WTC11 (cell line): ENCODE measurements around the gene SENP1. TPM values are rescaled to one million over a fixed set of nuclear protein-coding genes. Genes with fewer than 3 reads are reported as not detected.

Source experiments
- ATAC-seq: fragments of 200-7000 bp; cut with Tn5 transposase; 2 replicates; pipeline ENCODE4 v1.10.0; 2021; ENCODE audit warnings: mild to moderate bottlenecking, moderate library complexity
- CTCF ChIA-PET: fragments of 300-600 bp; sonication (Branson Sonifier 250); formaldehyde crosslinking; loops from one replicate; lab custom pipeline; 2021; ENCODE audit warnings: antibody characterized with exemption; lab: Charles Lee
- POLR2A ChIA-PET: fragments of 350-600 bp; sonication (Branson Sonifier 250); formaldehyde crosslinking; loops from one replicate; lab custom pipeline; 2021; ENCODE audit warnings: antibody characterized with exemption; lab: Charles Lee
- DNase-seq: peaks from one replicate; pipeline ENCODE4 v3.0.0; 2021; ENCODE audit warnings: low spot score
- H3K27ac Mint-ChIP-seq: 2 replicates; pipeline ENCODE4 v1.8.0; 2021; ENCODE audit warnings: mixed read lengths
- H3K27me3 Mint-ChIP-seq: 2 replicates; pipeline ENCODE4 v1.8.0; 2021; ENCODE audit warnings: low read depth, mild to moderate bottlenecking, moderate library complexity, mixed read lengths
- H3K36me3 Mint-ChIP-seq: 2 replicates; pipeline ENCODE4 v1.8.0; 2021; ENCODE audit warnings: mixed read lengths
- H3K4me1 Mint-ChIP-seq: 2 replicates; pipeline ENCODE4 v1.8.0; 2022; ENCODE audit warnings: mixed read lengths
- H3K4me3 Mint-ChIP-seq: 2 replicates; pipeline ENCODE4 v1.8.0; 2021; ENCODE audit warnings: mild to moderate bottlenecking, moderate library complexity, mixed read lengths
- H3K9me3 Mint-ChIP-seq: 2 replicates; pipeline ENCODE4 v1.8.0; 2021; ENCODE audit warnings: mixed read lengths
- ATF6 ChIP-seq: sonication (generic); formaldehyde crosslinking; IDR thresholded peaks from 2 replicates; pipeline ENCODE4 v1.8.1; 2023; ENCODE audit warnings: mild to moderate bottlenecking, missing genetic modification reagents
- CBFB ChIP-seq: sonication (generic); formaldehyde crosslinking; IDR thresholded peaks from 2 replicates; pipeline ENCODE4 v1.8.1; 2022; ENCODE audit warnings: mild to moderate bottlenecking, low read depth, missing genetic modification reagents
- ETV6 ChIP-seq: sonication (generic); formaldehyde crosslinking; IDR thresholded peaks from 2 replicates; pipeline ENCODE4 v1.8.1; 2022; ENCODE audit warnings: mild to moderate bottlenecking, missing genetic modification reagents
- GABPB1 ChIP-seq: sonication (generic); formaldehyde crosslinking; IDR thresholded peaks from 2 replicates; pipeline ENCODE4 v1.8.1; 2023; ENCODE audit warnings: mild to moderate bottlenecking, missing genetic modification reagents
- IRF2 ChIP-seq: sonication (generic); formaldehyde crosslinking; IDR thresholded peaks from 2 replicates; pipeline ENCODE4 v1.8.0; 2022; ENCODE audit warnings: low read depth, missing genetic modification reagents, borderline replicate concordance
- NR2C2 ChIP-seq: sonication (generic); formaldehyde crosslinking; IDR thresholded peaks from 2 replicates; pipeline ENCODE4 v1.8.0; 2022; ENCODE audit warnings: mild to moderate bottlenecking, missing genetic modification reagents
- NR3C1 ChIP-seq: sonication (generic); formaldehyde crosslinking; conservative IDR thresholded peaks from 2 replicates; pipeline ENCODE4 v1.8.1; 2023; ENCODE audit warnings: low read depth, mild to moderate bottlenecking, missing genetic modification reagents
- PRDM15 ChIP-seq: sonication (generic); formaldehyde crosslinking; IDR thresholded peaks from 2 replicates; pipeline ENCODE4 v1.8.0; 2022; ENCODE audit warnings: missing genetic modification reagents
- PREB ChIP-seq: sonication (generic); formaldehyde crosslinking; IDR thresholded peaks from 2 replicates; pipeline ENCODE4 v1.8.1; 2022; ENCODE audit warnings: mild to moderate bottlenecking, missing genetic modification reagents, moderate library complexity, borderline replicate concordance
- TEAD1 ChIP-seq: sonication (generic); formaldehyde crosslinking; IDR thresholded peaks from 2 replicates; pipeline ENCODE4 v1.8.0; 2022; ENCODE audit warnings: mild to moderate bottlenecking, missing genetic modification reagents
- TP53 ChIP-seq: sonication (generic); formaldehyde crosslinking; IDR thresholded peaks from 2 replicates; pipeline ENCODE4 v1.8.1; 2023; ENCODE audit warnings: mild to moderate bottlenecking, missing genetic modification reagents
- ZNF219 ChIP-seq: sonication (generic); formaldehyde crosslinking; IDR thresholded peaks from 2 replicates; pipeline ENCODE4 v1.8.0; 2023; ENCODE audit warnings: missing genetic modification reagents, mild to moderate bottlenecking, borderline replicate concordance
- ZNF232 ChIP-seq: sonication (generic); formaldehyde crosslinking; IDR thresholded peaks from 2 replicates; pipeline ENCODE4 v1.8.0; 2022; ENCODE audit warnings: mild to moderate bottlenecking, missing genetic modification reagents
- ZNF425 ChIP-seq: fragments of 250-450 bp; sonication (Bioruptor Pico); conservative IDR thresholded peaks from 2 replicates; pipeline ENCODE4 v1.9.0; 2021; ENCODE audit warnings: mild to moderate bottlenecking
- ZSCAN18 ChIP-seq: fragments of 250-450 bp; sonication (Bioruptor Pico); IDR thresholded peaks from 2 replicates; pipeline ENCODE4 v2.1.2; 2022; ENCODE audit warnings: mild to moderate bottlenecking, moderate library complexity
- total RNA-seq: library from RNA; stranded (reverse); gene quantifications from 3 replicates; pipeline ENCODE4 v1.2.3, GENCODE V29; 2021

The SENP1 gene
- total RNA-seq, 1 experiment from 2014 or later = 20.4 TPM

GRCh38 chr12:48017496-48017895, 88.4 kb downstream of the SENP1 start:
- POLR2A ChIA-PET = no interaction called here
- no peaks in the 10 kb centered on the region for H3K9me3 Mint-ChIP-seq
- no peak overlapping the region for H3K27ac Mint-ChIP-seq
- no peak for TF ChIP-seq TEAD1 (CRISPR knock-in tag)
- no peak for TF ChIP-seq ATF6 (CRISPR knock-in tag)
- TF ChIP-seq NR3C1 = no peak
- no peak for TF ChIP-seq ETV6 (CRISPR knock-in tag)
- TF ChIP-seq ZNF425 (CRISPR knock-in tag) = no peak
- no peak for TF ChIP-seq NR2C2 (CRISPR knock-in tag)
- no peak for TF ChIP-seq GABPB1 (CRISPR knock-in tag)
- TF ChIP-seq IRF2 (CRISPR knock-in tag) = no peak
- no peak for TF ChIP-seq PRDM15 (CRISPR knock-in tag)
- TF ChIP-seq CBFB = no peak
- no peak for TF ChIP-seq PREB (CRISPR knock-in tag)
- no peak for TF ChIP-seq ZSCAN18
- no peak for TF ChIP-seq ZNF219 (CRISPR knock-in tag)
- TF ChIP-seq TP53 (CRISPR knock-in tag) = no peak
- TF ChIP-seq ZNF232 (CRISPR knock-in tag) = no peak
- CTCF ChIA-PET = interaction anchor here (1.0 kb wide), 1 partner anchor 54 kb away, joined by 4 read pairs; the partner anchor contains the start of gene TMEM106C
- H3K27me3 Mint-ChIP-seq = peaks cover 100% of the 10 kb centered on the region
- H3K36me3 Mint-ChIP-seq = no peaks in the 10 kb centered on the region
- H3K4me1 Mint-ChIP-seq = peaks cover 9% of the 10 kb centered on the region
- H3K4me3 Mint-ChIP-seq = no peak overlapping the region
- ATAC-seq (no peak), DNase-seq (no peak)
